GM21515 (cell line): ENCODE measurements around the gene UFC1.
A peak's percentile ranks its signal among the peaks of the same experiment; 100 is the strongest.
"Not testable (repeated sequence)": the region's sequence is repeated elsewhere in the genome, so short reads cannot be mapped to it uniquely, and the experiment has no call there.

Source experiments
- ATAC-seq: cut with Tn5 transposase; IDR thresholded peaks from one replicate; pipeline ENCODE4 v1.9.1; 2021; ENCODE audit not compliant: unreplicated experiment

Gene UFC1

DNA sequence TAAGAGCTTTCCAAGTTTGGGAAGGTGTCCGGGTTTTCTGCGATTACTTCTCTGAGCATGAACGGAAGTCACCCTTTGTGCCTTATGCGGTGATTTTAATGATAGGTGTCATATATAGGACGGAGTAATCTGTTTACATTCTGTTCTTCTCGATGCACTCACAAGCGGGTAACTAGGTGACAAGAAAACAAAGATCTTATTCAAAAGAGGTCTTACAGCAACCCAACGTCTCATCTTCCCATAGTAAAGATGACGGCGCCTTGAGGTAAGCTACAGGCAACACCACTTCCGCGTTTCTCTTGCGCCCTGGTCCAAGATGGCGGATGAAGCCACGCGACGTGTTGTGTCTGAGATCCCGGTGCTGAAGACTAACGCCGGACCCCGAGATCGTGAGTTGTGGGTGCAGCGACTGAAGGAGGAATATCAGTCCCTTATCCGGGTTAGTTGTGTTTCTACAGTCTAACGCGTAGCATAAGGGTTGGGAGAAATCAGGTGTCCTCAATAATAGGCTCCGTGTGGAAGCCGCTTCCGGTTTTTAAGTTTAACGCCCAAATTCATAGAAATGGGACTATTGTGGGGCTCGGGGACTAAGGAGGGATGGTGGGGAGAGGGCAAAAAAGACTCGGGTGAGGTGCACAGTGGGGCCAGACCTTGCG, at the start of gene UFC1:
UFC1 (plus strand) TSS at position 297 of the 656 bp plus-strand sequence; CDS start at position 317, 20 bp downstream.
- ATAC-seq, result peak; percentile 80

DNA sequence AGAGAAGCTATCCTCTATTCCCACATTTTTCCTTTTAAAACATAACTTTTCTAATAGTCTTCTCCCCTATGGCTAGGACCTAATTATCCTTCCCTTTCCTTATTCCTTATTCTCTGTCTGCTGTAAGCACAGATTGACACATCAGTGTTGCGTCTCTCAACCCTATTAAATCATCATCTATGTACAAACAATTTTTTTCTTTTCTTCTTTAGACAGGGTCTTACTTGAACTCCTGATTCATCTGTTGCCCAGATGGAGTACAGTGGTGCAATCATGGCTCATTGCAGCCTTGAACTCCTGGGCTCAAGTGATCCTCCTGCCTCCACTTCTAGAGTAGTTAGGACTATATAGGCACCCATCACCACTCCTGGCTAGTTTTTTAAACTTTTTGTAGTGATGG, 47.3 kb upstream of the UFC1 start:
- ATAC-seq, result no peak

DNA sequence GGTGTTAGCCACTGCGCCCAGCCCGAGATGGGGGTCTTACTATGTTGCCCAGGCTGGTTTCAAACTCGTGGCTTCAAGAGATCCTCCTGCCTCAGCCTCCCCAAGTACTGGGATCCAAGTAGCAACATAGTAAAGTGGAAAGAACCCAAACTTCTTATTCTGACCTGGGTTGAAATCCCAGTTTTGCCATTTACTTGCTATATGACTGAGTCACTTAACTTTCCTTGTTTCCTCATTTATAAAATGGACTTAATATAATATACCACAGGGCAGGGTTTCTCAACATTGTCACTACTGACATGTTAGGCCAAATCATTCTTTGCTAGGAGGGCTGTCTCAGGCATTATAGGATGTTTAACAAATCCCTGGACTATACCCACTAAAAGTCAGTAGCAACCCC, 42.7 kb upstream of the UFC1 start:
- ATAC-seq, result no peak

DNA sequence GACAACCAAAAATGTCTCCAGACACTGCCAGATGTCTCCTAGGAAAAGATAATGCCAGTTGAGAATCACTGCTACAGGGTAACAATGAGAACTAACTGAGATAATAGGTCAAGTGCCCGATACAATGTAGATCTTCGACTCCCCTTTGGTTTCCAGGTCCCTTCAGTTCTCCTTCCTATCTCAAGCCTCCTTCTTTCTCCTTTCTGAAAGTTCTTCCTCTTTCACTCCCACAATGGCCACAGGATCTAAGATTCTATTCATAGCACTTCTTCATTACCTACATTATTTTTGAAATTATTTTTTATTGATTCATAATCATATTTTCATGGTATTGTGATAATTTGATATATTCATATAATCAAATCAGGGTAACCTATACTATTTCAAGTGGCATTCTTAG, 42.3 kb upstream of the UFC1 start:
- no peak for ATAC-seq

DNA sequence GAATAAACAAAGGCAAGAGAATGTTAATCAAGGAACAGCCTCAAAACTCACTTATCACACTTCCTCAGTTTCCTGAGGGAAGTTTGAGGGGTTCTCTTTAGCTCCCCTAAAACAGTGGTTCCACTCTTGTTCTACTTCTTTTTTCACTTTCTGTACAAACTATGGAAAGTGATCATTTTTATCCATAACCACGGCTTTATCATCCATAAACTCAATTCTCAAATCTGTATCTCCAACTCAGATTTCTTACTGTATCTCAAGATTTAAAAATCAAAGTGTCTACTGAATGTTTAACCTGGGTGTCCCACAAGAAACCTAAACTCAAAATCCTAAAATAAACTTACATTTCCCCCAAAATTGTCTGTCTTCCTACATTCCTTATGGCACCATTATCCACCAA, 39.9 kb upstream of the UFC1 start:
- ATAC-seq, result no peak

DNA sequence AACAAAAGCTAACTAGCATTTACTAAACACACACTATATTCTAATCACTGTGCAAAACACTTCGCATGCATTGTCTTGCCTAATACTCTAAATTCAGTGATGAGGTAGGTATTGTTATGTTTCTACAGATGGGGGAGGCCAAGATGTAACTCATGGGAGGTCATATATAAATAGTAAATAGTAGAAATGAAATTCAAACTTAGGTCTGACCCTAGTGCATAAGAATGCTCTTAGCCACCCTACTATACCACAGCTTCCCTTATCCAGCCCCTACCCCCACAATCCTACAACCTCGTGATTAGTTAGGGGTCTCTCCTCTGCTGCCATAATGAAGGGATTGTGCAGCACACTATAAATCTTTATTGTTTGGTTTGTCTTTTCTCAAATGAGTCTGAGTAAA, 39.2 kb upstream of the UFC1 start:
- no peak for ATAC-seq

DNA sequence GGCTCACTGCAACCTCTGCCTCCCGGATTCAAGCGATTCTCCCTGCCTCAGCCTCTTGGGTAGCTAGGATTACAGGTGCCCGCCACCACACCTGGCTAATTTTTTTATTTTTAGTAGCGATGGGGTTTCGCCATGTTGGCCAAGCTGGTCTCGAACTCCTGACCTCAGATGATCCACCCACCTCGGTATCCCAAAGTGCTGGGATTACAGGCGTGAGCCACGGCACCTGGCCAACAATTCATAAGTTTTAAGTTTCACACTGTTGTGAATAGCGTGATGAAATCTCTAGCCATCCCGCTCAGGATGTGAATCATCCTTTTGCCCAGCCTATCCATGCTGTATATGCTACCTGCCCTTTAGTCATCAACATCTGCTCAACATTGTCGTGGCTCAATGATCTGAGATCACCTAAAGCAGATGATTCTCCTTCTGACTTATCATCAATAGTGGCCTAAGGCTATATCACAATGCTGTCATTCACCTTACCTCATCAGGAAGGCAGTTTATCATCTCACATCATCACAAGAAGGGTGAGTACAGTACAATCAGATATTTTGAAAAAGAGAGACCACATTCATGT, 38.6 kb upstream of the UFC1 start:
- ATAC-seq, result no peak

DNA sequence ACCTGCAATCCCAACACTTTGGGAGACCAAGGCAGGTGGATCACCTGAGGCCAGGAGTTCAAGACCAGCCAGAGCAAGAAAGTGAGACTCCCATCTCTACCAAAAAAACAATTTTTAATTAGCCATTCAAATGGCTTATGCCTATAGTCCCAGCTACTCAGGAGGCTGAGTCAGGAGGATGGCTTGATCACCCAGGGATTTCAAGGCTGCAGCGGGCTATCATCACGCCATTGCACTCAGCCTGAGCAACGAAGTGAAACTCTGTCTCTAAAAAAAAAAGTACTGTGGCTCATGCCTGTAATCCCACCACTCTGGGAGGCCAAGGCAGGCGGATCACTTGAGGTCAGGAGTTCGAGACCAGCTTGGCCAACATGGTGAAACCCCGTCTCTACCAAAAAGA, 37.8 kb upstream of the UFC1 start:
- ATAC-seq, result not testable (repeated sequence)

DNA sequence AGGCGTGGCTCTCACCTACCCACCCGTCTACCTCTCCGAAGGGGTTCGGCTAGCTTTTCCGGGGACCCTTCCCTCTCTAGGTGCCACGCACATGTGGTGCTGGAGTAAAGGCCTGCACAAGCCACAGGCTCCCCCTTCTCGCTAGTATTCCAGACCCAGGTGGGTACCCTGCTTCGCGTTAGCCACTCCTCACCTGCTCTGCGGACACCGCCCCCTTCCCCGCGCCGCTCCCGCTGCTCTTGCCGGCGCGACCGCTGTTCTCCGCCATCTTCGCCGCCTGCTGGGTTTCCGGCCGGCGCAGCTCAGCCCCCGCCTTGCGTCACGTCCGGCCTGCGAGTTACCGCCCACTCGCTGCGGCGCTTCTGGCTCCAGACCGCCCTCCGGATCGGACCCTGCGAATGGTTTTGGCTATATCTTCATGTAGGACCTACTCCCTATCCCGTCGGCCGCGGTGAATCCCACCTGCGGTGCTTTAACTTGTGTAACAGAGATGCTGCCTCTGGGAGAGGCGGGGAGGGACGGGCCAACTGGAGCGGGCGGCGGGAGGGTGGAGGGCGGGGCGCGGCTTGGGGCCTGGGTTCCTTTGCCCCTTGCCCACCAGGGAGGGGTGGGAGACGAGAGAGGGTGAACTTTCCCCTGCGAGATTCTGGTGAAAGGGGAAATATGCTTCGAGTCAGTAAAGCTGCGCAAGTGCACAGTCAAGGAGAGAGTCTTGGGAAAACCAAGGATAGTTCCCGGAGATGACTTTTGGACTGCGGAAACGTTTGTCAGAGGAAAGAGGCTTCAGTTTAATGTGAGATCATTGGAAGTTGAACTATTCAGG, 35.8 kb upstream of the UFC1 start, which contains the start of the genes NIT1 and PFDN2:
NIT1 (plus strand) TSS at position 347 of the 823 bp plus-strand sequence; CDS start at position 419, 72 bp downstream.
PFDN2 (minus strand) TSS at position 279 of the 823 bp plus-strand sequence; CDS start at position 268, 11 bp downstream.
- ATAC-seq, result peak; percentile 72

DNA sequence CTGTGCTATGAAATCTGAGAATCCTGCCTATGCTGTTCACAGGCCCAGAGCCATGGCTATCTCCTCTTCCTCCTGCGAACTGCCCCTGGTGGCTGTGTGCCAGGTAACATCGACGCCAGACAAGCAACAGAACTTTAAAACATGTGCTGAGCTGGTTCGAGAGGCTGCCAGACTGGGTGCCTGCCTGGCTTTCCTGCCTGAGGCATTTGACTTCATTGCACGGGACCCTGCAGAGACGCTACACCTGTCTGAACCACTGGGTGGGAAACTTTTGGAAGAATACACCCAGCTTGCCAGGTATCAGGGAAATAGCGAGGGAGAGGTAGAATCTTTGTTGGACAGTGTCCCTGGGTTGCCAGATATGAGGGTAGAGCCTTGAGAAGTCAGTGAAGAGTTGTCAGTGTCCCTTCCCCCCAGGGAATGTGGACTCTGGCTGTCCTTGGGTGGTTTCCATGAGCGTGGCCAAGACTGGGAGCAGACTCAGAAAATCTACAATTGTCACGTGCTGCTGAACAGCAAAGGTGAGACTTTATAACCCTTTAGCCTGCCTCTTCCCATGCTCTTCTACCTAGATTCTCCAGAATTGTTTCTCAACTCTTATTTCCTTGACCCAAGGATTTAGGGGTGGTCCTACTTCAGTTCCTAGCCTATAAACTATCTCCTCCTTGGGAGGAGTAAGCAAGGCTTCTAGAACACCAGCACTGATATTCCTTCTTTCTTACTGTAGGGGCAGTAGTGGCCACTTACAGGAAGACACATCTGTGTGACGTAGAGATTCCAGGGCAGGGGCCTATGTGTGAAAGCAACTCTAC, 34.5 kb upstream of the UFC1 start:
- peak; percentile 47 for ATAC-seq

DNA sequence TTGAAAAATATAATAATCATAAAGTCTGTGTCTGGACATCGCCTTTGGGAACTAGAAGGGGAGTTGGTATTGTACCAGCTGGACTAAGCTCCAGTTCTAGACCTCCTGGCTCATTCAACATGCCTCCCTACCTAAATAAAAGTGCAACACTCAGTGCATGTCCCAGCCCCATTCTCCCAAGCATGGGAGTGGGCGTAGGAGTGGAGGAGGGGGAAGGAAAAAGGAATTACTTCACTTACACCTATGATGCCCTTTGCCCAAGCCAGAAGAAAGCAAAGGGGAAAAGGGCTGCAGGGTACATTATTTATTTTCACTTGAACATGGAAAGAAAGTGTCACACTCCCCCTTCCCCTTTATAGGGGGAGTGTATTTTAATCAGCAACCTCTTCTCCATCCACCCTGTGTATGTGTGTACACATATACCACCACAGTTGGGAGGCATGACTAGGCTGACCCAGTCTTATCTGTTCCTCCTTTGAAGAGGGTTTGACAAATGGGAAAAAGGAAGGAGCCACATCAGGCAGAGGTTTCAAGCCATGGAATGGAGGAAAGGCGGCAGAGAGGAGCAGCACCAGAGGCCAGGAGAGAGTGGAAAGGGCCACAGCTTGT, 32.6 kb upstream of the UFC1 start:
- ATAC-seq, result no peak

DNA sequence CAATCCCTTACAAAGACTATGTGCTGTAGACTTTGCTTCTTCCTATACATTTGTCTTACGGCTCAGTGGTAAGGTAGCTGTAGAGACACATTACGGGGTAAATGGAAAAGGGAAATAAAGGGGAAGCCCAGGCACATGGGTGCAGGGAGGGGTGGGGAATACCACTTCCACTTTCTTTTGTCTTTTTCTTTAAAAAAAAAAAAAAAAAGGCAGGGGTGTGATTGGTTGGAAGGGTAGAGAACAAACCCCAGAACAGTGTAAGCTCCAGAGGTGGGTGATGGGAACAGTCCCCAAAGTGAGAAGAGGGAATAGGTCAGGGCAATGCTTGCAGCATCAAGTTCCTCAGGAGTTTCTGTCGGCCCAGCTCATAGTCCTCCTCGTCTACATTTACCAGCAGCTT, 31.9 kb upstream of the UFC1 start:
- ATAC-seq, result no peak

DNA sequence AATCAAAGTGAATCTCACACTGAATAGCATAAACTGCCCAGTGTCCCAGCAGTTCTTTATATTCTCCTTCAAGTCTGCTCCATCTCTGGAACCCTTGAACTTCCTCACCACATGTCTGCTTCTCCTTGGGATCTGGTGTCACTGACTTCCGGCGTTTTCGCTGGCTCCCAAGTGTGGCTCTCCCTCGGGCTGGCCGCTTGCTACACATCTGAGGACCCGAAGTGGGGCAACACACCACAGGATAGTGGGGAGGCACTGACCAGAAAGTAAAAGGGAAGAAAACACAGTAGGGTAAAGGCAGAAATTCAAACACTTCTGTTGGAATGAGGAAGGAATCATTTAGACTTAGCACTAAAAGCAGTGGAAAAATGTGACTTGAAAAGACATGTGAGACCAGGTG, 30.8 kb upstream of the UFC1 start:
- ATAC-seq, result no peak

DNA sequence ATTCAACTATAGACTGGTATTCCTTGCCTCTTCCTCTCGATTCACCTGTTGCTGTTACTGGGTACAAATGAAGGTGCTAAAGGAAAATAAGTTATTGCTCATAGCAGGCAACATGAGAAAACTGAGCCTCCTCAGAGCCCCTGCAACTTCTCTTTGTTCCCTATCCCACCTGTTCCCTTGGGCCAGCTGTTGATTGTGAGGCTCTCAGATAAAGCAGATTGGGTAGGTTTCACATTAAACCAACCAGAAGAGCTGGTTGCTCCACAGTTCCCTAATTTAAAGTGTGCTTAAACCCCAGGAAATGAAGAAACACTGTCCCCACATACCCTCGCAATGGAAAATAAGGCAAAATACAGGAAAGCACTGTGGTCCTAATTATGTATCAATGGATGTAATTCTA, 26.1 kb upstream of the UFC1 start:
- no peak for ATAC-seq

DNA sequence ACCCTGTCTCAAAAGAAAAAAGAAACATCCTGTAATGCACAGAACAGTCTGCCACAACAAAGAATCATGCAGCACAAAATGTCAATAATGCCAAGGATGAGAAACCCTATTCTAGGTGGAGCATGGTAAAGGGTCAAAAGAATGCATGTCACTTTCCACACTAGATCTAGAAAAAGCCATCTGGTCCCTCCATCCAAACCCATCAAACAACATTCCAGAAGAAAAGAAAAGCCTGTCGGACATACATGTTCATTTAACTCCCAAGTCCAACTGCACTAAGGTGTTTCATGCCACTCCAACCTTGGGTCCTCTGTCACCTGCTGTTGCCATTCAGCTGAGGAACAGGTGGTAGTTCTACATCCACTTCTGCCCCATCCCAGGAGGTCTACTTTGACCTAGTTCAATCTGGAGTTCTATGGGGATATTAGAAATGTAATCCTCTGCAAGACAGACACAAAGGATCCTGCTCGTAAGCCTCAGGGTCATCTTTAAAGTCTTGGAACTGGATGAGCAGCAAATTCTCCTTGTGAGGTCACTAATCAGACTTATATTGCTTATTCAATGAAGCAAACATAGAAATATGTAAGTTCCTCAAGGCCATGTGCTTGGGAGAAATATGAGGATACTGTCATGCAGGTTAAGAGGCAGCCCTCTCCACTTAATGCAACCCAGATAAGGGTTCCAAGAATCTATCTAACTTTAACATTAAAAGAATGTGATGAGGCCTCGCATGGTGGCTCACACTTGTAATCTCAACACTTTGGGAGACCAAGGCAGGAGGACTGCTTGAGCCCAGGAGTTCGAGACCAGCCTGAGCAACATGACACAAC, 25.0 kb upstream of the UFC1 start:
- no peak for ATAC-seq

DNA sequence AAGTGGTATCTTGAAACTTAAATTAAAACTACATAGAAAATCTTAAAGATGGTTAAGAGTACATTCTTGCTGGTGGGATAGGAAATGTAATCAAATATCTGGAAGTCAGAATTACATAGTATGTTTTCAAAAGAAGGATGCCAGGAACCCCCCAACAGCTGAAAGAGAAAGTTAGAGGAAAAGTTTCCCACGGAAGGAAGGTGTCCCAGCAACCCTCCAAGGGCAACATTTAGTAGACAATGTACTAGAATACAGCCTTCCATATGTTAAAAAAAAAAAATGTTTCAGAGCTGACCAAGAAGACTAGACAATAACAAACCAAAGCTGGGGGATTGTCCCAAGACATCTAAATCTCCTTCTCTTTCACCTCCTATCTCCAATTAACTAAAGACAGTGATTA, 23.5 kb upstream of the UFC1 start:
- ATAC-seq, result no peak

DNA sequence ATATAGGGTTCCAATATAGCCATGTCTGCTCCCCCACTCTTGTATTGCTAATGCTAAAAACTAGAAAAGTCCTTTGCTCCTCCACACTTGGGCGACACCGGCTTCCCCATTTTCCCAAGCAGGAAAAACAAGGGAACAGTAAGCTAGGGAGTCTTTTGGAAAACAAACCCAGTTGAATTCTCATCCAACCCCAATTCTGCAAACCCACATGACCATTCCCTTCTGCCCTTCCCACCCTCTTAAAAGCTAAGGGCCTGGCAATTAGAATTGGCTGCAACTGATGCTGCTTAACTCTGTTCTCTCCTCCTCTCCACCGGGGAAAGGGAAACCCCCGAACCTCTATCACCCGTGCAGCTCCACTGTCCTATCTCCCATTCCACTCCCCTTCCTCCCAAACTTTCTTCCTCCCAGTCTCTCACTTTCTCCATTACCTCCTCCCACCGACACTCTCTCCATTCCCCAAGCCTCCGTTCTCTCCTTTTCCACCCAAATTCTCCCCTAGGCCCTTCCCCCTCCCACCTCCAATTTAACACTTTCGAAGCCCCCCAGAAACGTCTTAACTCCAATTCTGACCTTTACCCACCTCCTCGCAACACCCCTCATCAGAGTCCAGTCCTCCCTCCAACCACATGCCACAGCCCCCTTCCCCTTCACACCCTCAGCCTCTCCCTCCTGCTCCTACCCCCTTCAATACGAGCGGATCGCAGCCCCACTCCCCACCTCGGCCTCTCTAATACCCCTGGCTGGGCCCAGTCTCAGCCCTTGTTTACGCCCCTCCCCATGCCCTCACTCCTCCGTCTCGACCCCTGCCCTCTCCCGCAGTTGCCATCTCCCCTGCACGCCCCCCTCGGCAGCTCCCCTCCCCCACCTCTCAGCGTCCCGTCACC, 22.0 kb upstream of the UFC1 start:
- ATAC-seq, result peak; percentile 2

DNA sequence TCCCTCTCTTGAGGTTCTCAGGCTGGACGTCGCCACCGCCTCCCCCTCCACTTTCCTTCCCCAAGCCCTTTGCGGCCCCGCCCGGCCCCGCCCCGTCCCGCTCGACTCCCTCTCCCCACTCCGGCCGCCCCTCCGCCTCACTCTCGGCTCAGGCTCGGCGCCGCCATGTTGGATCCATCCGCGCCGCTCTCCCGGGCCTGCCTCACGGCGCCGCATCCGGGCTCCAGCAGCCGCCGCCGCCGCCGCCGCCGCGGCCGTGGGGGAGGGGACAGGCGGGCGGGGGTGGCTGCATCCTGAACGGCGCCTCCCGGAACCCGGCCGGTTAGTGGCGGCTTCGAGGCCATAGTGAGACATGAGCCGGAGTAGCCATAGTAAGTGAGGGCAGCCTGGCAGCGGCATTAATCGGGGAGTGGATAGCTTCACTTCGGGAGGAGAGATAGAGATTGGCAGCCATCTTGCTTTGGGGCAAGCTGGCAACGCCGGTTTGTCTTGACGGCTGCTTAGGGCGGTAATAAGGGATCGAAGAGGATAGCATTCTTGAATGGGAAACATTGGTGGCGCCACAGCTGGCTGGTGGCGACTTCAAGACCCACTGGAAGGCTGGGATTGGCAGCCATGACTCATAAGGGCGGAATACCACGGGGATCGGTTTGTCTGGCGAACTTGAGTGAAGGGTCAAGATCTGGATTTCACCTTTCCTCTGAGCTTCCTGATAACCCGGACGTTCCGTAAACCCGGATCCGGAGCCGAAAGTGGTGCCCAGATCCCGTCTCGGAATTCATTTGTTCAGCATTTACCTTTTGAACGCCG, 21.2 kb upstream of the UFC1 start, which contains the start of gene DEDD:
DEDD (minus strand) TSS at position 258 of the 810 bp plus-strand sequence. CDS start 8,205 bp downstream, outside the sequence.
- ATAC-seq, result peak; percentile 86
